CD4-positive, CD25-positive, alpha-beta regulatory T cell (primary cell): Measurements from ENCODE around the gene TICAM2. TPM values are rescaled to one million over a fixed set of nuclear protein-coding genes. Genes with fewer than 3 reads are reported as not detected.

Experiments
- ATAC-seq, 2 donors: fragments of 150-1000 bp; cut with Tn5 transposase; one replicate each; pipeline ENCODE4 v1.10.0; 2021; ENCODE audit warnings: low read depth in 2 of 2, moderate number of reproducible peaks in 2 of 2, moderate library complexity in 1 of 2
- DNase-seq, 3 donors: peaks; one replicate each; pipeline versions ENCODE4 v3.0.0 to v3.0.0-alpha.2; 2012 to 2022; ENCODE audit warnings: mixed read lengths in 1 of 3
- H3K27ac ChIP-seq: one replicate; pipeline ENCODE4 v1.7.0; 2013; ENCODE audit warnings: mild to moderate bottlenecking, low read length; ENCODE audit not compliant: insufficient read depth, poor library complexity, severe bottlenecking
- H3K27me3 ChIP-seq: one replicate; pipeline ENCODE4 v1.7.0; 2013; ENCODE audit warnings: low read length; ENCODE audit not compliant: control insufficient read depth, insufficient read depth
- H3K36me3 ChIP-seq: one replicate; pipeline ENCODE4 v1.7.0; 2013; ENCODE audit warnings: mild to moderate bottlenecking, low read length, moderate library complexity; ENCODE audit not compliant: control insufficient read depth, insufficient read depth
- H3K4me1 ChIP-seq: 2 replicates; pipeline ENCODE4 v1.7.0; 2013; ENCODE audit warnings: mild to moderate bottlenecking, low read length; ENCODE audit not compliant: insufficient read depth, control insufficient read depth, poor library complexity, severe bottlenecking
- H3K4me3 ChIP-seq: one replicate; pipeline ENCODE4 v1.7.0; 2013; ENCODE audit warnings: low read depth, mild to moderate bottlenecking, low read length, moderate library complexity
- H3K9me3 ChIP-seq, 2 experiments: 1 replicate in 1 of 2; 2 replicates in 1 of 2; pipeline ENCODE4 v1.7.0; 2013; ENCODE audit warnings: low read length in 2 of 2, mild to moderate bottlenecking in 1 of 2, moderate library complexity in 1 of 2; ENCODE audit not compliant: control insufficient read depth in 2 of 2
- H3K27ac Mint-ChIP-seq, 3 donors: one replicate each; pipeline ENCODE4 v1.8.0; 2020 to 2022; ENCODE audit warnings: mild to moderate bottlenecking in 3 of 3, mixed read lengths in 3 of 3, moderate library complexity in 2 of 3
- H3K27me3 Mint-ChIP-seq: one replicate; pipeline ENCODE4 v1.8.0; 2022; ENCODE audit warnings: mild to moderate bottlenecking, mixed read lengths
- H3K36me3 Mint-ChIP-seq: one replicate; pipeline ENCODE4 v1.8.0; 2020; ENCODE audit warnings: mixed read lengths
- H3K4me1 Mint-ChIP-seq, 4 donors: one replicate each; pipeline ENCODE4 v1.8.0; 2020 to 2022; ENCODE audit warnings: mixed read lengths in 4 of 4, mild to moderate bottlenecking in 1 of 4
- H3K4me3 Mint-ChIP-seq, 4 donors: one replicate each; pipeline ENCODE4 v1.8.0; 2020 to 2022; ENCODE audit warnings: mild to moderate bottlenecking in 4 of 4, mixed read lengths in 4 of 4, moderate library complexity in 3 of 4
- H3K9me3 Mint-ChIP-seq, 7 donors: one replicate each; pipeline ENCODE4 v1.8.0; 2020 to 2022; ENCODE audit warnings: mixed read lengths in 7 of 7, mild to moderate bottlenecking in 3 of 7, moderate library complexity in 2 of 7
- polyA plus RNA-seq, 4 donors: library from polyadenylated mRNA; unstranded; fragments of 300-500 nt; fragmentation: Illumina TruSeq; gene quantifications; one replicate each; pipeline ENCODE4 v1.2.3, GENCODE V29; 2021
- total RNA-seq: library from RNA; stranded (reverse); gene quantifications from one replicate; pipeline ENCODE4 v1.2.3, GENCODE V29; 2022

The TICAM2 gene
- total and polyA plus RNA-seq, 5 donors from 2014 or later: 0.25 to 0.67 (median 0.29) TPM; not detected in 2

DNA sequence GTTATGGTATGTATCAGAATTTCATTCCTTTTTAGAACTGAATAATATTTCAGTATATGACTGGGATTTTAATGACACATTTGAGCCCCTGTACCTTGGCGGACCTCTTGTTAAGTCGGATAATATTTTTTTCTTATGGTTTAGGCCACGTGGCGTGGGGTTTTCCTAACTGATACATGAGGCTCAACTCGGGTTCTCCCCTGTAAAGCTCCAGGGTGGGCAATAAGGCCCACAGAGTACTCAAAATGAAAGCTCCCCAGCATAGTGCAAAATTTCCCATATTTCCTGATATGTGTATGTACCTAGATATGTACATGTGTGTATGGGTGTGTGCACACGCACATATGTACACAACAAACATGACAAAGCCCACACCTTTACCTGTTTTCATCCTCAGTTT lies 24.5 kb downstream of the TICAM2 start:
- Mint-ChIP-seq H3K9me3 (no peaks in the 10 kb centered on the region), H3K27ac (no peak overlapping the region), H3K4me1 (no peaks in the 10 kb centered on the region), H3K4me3 (no peak overlapping the region), H3K36me3 (no peaks in the 10 kb centered on the region), H3K27me3 (peaks cover 4% of the 10 kb centered on the region)
- Histone ChIP-seq H3K4me3 (no peak overlapping the region), H3K4me1 (no peaks in the 10 kb centered on the region), H3K27ac (no peak overlapping the region), H3K27me3 (peaks cover 4% of the 10 kb centered on the region), H3K9me3 (no peaks in the 10 kb centered on the region), H3K36me3 (no peaks in the 10 kb centered on the region)
- ATAC-seq: no peak
- DNase-seq: no peak

DNA sequence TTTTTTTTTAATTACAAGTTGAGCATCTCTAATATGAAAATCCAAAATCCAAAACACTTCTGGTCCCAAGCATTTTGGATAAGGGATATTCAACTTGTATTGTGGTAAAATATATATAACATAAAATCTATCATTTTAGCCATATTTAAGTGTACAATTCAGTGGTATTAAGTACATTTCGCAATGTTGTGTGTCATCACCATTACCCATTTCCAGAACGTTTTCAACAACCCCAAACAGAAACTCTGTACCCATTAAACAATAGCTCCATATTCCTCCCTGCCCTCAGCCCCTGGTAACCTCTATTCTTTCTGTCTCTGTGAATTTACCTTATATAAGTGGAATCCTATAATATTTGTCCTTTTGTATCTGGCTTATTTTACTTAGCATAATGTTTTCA lies 24.9 kb downstream of the TICAM2 start:
- no peaks in the 10 kb centered on the region for H3K36me3 ChIP-seq
- no peaks in the 10 kb centered on the region for H3K4me1 Mint-ChIP-seq
- no peaks in the 10 kb centered on the region for H3K9me3 Mint-ChIP-seq
- no peaks in the 10 kb centered on the region for H3K36me3 Mint-ChIP-seq
- ATAC-seq (no peak), DNase-seq (no peak)
- no peak overlapping the region for H3K27ac ChIP-seq
- H3K27me3 Mint-ChIP-seq: peaks cover 8% of the 10 kb centered on the region
- H3K27me3 ChIP-seq: peaks cover 4% of the 10 kb centered on the region
- no peak overlapping the region for H3K27ac Mint-ChIP-seq
- no peak overlapping the region for H3K4me3 Mint-ChIP-seq
- no peaks in the 10 kb centered on the region for H3K4me1 ChIP-seq
- no peaks in the 10 kb centered on the region for H3K9me3 ChIP-seq
- no peak overlapping the region for H3K4me3 ChIP-seq

GRCh38 chr5:115575167-115576070 lies 26.9 kb downstream of the TICAM2 start:
- H3K4me3 Mint-ChIP-seq: no peak overlapping the region
- Histone ChIP-seq H3K4me3 (no peak overlapping the region), H3K27me3 (peaks cover 6% of the 10 kb centered on the region), H3K9me3 (no peaks in the 10 kb centered on the region), H3K36me3 (no peaks in the 10 kb centered on the region), H3K4me1 (no peaks in the 10 kb centered on the region), H3K27ac (no peak overlapping the region)
- ATAC-seq: no peak
- H3K36me3 Mint-ChIP-seq: no peaks in the 10 kb centered on the region
- DNase-seq: no peak
- H3K27me3 Mint-ChIP-seq: peaks cover 8% of the 10 kb centered on the region
- H3K9me3 Mint-ChIP-seq: no peaks in the 10 kb centered on the region
- no peaks in the 10 kb centered on the region for H3K4me1 Mint-ChIP-seq
- H3K27ac Mint-ChIP-seq: no peak overlapping the region

DNA sequence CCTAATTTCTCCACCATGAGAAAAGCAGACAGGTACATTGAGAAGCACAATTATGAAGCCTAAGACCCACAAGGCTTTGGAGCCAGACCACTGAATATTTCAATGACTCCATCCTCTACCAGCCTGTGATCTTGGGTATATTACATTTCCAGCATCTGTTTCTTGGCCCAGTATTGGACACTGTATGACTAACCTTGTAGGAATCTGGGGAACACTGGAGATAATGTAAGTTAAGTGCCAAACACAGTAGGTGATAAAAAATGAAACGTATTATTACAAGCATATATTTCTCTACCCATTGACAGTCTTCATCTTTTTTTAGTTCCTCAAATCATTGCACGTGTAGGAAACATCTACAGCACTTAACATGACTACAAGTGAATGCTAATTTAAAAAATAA lies 29.1 kb downstream of the TICAM2 start:
- Histone ChIP-seq H3K4me3 (no peak overlapping the region), H3K9me3 (no peaks in the 10 kb centered on the region), H3K27ac (no peak overlapping the region), H3K36me3 (no peaks in the 10 kb centered on the region), H3K4me1 (no peaks in the 10 kb centered on the region), H3K27me3 (peaks cover 6% of the 10 kb centered on the region)
- no peak for ATAC-seq
- H3K36me3 Mint-ChIP-seq: no peaks in the 10 kb centered on the region
- no peak overlapping the region for H3K4me3 Mint-ChIP-seq
- no peaks in the 10 kb centered on the region for H3K9me3 Mint-ChIP-seq
- peaks cover 8% of the 10 kb centered on the region for H3K27me3 Mint-ChIP-seq
- H3K27ac Mint-ChIP-seq: no peak overlapping the region
- DNase-seq: no peak
- no peaks in the 10 kb centered on the region for H3K4me1 Mint-ChIP-seq

DNA sequence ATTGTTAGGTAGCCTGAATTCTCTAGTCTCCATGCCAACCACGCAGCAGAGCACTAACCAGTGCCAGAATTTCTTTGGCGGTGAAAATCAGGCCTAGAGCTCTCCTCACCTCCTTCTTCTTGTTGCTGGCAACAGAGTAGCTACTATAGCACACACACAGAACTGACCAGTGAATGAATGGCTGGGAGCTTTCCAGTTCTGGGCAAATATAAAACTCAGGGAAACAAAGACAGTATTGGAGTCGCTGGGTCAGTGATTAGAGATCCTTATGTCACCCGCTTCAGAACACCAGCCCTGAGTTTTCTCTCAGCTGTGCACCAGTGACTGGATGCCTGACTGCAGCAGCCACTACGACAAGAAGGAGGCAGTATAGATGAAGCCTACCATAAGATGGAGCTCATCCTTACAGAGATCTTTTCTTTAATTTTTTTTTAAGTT lies 30.8 kb downstream of the TICAM2 start:
- H3K9me3 ChIP-seq: no peaks in the 10 kb centered on the region
- Mint-ChIP-seq H3K4me1 (no peaks in the 10 kb centered on the region), H3K4me3 (no peak overlapping the region), H3K27me3 (peaks cover 19% of the 10 kb centered on the region), H3K27ac (no peak overlapping the region), H3K9me3 (no peaks in the 10 kb centered on the region), H3K36me3 (no peaks in the 10 kb centered on the region)
- no peak overlapping the region for H3K27ac ChIP-seq
- no peaks in the 10 kb centered on the region for H3K36me3 ChIP-seq
- ATAC-seq: no peak
- H3K4me1 ChIP-seq: no peaks in the 10 kb centered on the region
- peaks cover 6% of the 10 kb centered on the region for H3K27me3 ChIP-seq
- H3K4me3 ChIP-seq: no peak overlapping the region
- no peak for DNase-seq

DNA sequence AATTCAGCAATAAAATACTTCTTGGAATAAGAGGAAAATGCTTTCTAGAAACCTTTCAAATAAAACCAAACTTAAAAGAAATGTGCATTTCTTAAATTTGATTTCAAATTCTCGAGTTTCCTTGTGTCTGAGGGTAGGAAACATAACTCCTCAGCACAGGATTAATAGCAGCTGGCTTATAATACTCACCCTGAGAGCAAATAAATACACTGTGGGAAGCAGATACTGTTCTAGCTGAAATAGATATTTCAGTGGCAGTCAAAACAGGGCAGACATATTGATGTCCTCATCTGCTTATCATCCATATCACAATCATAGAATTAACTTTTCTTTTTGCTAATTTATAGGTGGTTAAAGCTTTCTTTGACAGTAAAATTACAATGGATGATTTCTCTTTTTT lies 33.6 kb downstream of the TICAM2 start:
- Mint-ChIP-seq H3K36me3 (no peaks in the 10 kb centered on the region), H3K4me3 (no peak overlapping the region), H3K4me1 (no peaks in the 10 kb centered on the region), H3K27ac (no peak overlapping the region), H3K27me3 (peaks cover 25% of the 10 kb centered on the region), H3K9me3 (no peaks in the 10 kb centered on the region)
- Histone ChIP-seq H3K27ac (no peak overlapping the region), H3K4me1 (no peaks in the 10 kb centered on the region), H3K27me3 (peaks cover 7% of the 10 kb centered on the region), H3K9me3 (no peaks in the 10 kb centered on the region), H3K36me3 (no peaks in the 10 kb centered on the region), H3K4me3 (no peak overlapping the region)
- ATAC-seq (no peak), DNase-seq (no peak)

DNA sequence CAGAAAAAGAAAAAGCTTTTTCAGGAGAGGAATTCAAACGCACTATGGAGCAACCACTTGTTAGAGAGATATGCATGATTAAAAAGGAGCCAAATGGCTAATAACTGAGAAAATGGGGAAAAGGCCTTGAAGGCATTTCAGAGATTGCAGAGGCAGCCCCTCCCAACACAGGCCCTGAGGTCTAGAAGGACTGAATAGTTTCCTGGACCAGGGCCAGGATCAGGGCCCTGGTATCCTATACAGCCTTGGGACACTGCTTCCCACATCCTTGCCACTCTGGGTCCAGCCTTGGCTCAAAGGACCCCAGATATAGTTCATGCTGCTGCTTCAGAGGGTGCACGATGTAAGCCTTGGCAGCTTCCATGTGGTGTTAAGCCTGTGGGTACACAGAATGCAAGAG lies 37.0 kb downstream of the TICAM2 start:
- no peak for DNase-seq
- no peak for ATAC-seq
- H3K36me3 ChIP-seq: no peaks in the 10 kb centered on the region
- H3K9me3 ChIP-seq: no peaks in the 10 kb centered on the region
- H3K27ac ChIP-seq: no peak overlapping the region
- peaks cover 0 to 5% (median 0%) of the 10 kb centered on the region in 7 donors for H3K9me3 Mint-ChIP-seq
- H3K4me3 Mint-ChIP-seq: no peak overlapping the region
- no peak overlapping the region for H3K4me3 ChIP-seq
- no peaks in the 10 kb centered on the region for H3K4me1 ChIP-seq
- peaks cover 13% of the 10 kb centered on the region for H3K27me3 ChIP-seq
- no peak overlapping the region for H3K27ac Mint-ChIP-seq
- H3K27me3 Mint-ChIP-seq: peaks cover 21% of the 10 kb centered on the region
- H3K4me1 Mint-ChIP-seq: no peaks in the 10 kb centered on the region
- H3K36me3 Mint-ChIP-seq: no peaks in the 10 kb centered on the region

DNA sequence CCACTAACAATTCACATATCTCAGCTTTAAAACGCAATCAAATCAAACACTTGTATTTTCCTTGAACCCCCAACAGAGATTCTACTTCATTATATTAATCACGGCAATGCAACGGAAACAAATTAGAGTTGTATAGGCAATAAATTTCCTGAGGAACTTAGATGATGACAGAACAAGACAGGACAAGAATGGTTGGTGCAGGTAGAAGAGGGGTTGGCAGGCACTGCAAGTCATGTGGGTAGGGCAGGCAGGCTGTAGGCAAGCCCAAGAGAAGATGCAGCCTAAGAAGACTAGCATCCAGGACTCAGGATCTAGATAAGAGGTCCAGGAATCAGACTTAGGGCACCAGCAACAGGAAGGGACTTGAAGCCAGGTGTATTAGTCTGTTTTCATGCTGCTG lies 41.1 kb downstream of the TICAM2 start:
- H3K4me3 ChIP-seq: no peak overlapping the region
- no peaks in the 10 kb centered on the region for H3K36me3 ChIP-seq
- DNase-seq: no peak
- no peak overlapping the region for H3K4me3 Mint-ChIP-seq
- peaks cover 0 to 6% (median 0%) of the 10 kb centered on the region in 7 donors for H3K9me3 Mint-ChIP-seq
- H3K27me3 Mint-ChIP-seq: peaks cover 17% of the 10 kb centered on the region
- ATAC-seq: no peak
- H3K27ac Mint-ChIP-seq: no peak overlapping the region
- H3K27me3 ChIP-seq: peaks cover 18% of the 10 kb centered on the region
- H3K4me1 ChIP-seq: no peaks in the 10 kb centered on the region
- H3K4me1 Mint-ChIP-seq: no peaks in the 10 kb centered on the region
- H3K9me3 ChIP-seq: no peaks in the 10 kb centered on the region
- H3K27ac ChIP-seq: no peak overlapping the region
- no peaks in the 10 kb centered on the region for H3K36me3 Mint-ChIP-seq
